ENCODE data around the gene RGCC.
"Not testable (repeated sequence)": the region's sequence is repeated elsewhere in the genome, so short reads cannot be mapped to it uniquely, and the experiment has no call there.

RGCC gene

GRCh38 chr13:41490371-41491015, 33.1 kb downstream of the RGCC start:
- DNase-seq (ENCODE audit: low read depth, low spot score): no peak

DNA sequence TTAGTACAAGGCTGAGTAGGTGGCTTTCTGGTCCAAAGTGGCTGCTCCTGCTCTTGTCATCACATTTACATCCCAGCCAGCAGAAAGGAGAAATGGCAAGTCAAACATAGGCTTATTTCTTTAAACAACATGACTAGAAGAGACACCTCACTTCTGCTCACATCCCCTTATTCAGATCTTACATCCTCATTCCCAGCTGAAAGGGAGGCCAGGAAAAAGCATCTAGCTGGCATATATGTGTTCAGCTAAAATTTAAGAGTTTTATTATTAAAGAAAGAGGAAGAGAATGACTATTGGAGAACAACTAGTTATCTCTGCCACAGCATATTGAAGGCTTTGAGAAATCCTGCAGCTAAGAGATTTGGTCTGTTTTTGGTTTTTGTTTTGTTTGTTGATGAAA, 34.1 kb downstream of the RGCC start:
- no peak for DNase-seq (ENCODE audit: low read depth, low spot score)

DNA sequence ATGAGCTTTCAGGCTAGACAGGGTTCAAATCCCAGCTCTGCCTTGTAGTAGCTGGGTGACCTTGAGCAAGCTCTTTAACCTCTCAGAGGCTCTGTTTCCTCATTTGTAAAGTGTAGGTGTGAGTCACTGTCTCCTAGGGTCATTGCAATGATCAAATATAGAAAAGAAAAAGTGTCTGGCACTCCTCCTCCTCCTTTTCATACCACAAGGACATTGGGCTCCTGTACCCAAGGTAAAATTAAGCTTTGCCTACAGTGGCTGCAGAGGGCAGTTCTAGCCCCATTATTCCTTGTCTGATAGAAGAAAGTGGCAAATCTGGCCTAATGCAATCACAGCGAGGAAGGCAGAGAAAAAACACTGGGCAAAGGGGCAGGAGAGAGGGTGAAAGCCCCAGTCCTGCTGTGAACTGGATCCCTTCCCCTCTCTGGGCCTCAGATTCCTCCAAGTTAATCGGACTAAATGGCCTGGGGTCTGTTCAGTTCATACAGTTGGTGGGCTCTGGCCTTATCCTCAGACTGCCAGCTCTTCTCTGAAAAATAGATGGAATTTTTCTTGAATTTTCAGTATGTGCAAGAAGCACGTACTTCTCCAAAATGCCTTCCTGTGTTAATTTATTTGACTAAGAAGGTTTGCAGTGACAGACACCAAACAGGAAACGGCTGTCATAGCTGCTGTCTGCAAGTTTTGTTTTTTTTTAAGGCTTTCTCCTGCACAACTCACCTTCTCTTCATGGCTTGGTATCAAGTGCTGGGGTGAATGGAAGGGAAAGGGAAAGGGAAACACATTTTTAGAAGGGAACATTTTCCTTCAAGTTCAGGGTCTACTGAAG, 35.3 kb downstream of the RGCC start:
- no peak for DNase-seq (ENCODE audit: low read depth, low spot score)

DNA sequence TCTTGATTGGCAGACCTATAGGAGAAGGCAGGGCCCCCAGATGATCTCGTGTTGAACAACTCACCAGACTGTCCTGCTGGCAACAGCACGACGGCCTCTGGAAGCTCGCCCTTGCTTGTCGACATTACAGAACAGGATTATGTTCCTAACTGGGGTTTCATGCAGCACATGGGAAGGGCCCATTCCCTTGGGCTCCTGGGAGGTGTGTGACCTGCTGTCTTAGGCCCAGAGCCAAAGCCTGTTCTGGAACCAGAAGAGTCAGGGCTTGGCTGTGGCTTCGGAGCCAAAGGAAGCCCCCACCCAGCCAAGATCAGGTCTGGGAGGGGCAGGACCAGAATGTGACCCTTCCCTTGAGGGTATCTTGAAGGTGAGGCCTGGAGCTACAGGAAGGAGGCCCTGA, 36.9 kb downstream of the RGCC start:
- DNase-seq (ENCODE audit: low read depth, low spot score): no peak

GRCh38 chr13:41495044-41495443, 37.7 kb downstream of the RGCC start:
- no peak for DNase-seq (ENCODE audit: low read depth, low spot score)

DNA sequence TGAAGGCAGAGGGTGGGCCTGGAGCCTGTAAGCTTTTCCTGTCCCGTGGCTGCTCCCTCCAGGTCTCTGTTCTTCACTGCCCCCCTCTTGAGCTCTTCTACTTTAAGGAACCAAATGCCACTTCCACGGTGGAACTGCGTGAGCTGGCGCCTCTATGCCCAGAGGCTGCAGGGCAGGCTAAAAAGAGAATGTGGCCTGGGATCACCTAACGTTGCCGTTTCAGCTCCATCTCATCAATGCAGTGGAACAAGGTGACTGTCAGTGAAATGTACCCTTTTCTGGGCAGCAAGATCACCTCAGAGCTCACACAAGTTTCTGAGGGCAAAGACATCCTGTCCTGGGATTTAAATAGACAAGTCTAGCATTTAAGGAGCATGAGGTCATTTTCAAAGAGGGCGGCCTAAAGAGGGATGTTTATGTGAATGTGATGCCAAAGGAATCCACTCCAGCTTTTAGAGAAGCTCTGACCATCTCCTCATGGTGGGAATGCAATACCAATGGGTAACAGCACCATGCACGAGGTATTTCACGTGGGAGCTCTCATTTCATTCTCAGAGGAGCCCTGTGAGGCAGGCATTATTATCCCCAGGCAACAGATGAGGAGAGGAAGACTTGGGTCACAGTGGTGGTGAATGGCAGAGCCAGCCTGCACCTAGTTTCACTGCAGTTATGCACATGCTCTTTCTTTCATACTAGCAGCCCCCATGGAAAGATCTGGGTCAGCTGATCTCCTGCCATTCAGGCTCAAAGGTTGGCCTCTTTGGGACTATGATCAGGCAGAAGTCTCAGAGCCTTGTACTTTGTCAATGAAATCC, 39.3 kb downstream of the RGCC start:
- DNase-seq (ENCODE audit: low read depth, low spot score): no peak

GRCh38 chr13:41497436-41497835, 40.1 kb downstream of the RGCC start:
- no peak for DNase-seq (ENCODE audit: low read depth, low spot score)

DNA sequence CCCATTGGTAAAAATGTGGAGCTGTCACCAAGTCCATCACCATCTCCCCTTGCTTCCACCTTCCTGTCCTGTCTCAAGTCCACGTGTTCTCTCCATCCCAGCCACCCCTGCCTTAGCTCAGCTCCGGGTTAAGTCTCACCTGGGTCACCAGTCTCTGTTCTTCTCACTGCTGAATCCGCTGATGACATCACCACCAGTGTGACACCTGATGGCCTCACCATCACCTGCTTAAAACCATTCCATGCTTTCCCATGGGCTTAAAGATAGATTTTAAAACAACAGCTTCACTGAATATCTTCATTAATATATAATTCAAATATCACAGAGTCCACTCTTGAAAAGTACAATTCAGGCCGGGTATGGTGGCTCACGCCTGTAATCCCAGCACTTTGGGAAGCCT, 42.1 kb downstream of the RGCC start:
- DNase-seq (ENCODE audit: low read depth, low spot score): no peak

GRCh38 chr13:41500511-41500910, 43.2 kb downstream of the RGCC start:
- DNase-seq (ENCODE audit: low read depth, low spot score): no peak

- no peak for DNase-seq (ENCODE audit: low read depth, low spot score)
Measured at GRCh38 chr13:41501281-41501680, 43.9 kb downstream of the RGCC start.

DNA sequence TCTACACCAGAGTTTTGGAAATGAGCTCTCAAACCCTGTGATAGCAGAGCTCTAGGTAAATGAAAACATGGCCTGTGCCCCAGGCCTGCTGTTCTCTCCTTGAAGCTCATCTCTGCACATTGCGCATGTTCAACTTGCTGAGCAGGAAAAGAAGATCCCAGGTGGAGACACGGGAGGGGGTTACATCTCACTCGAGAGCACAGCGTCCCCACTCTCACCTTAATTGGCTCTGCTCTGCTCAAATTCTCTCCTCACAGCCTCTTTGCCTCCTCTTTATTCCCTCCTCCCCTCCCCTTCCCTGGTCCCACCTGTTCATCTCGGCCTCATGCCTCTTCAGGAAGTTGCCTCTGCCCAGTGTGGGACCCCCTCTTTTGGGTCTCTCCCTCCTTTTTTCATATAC, 44.7 kb downstream of the RGCC start:
- DNase-seq (ENCODE audit: low read depth, low spot score): no peak

DNA sequence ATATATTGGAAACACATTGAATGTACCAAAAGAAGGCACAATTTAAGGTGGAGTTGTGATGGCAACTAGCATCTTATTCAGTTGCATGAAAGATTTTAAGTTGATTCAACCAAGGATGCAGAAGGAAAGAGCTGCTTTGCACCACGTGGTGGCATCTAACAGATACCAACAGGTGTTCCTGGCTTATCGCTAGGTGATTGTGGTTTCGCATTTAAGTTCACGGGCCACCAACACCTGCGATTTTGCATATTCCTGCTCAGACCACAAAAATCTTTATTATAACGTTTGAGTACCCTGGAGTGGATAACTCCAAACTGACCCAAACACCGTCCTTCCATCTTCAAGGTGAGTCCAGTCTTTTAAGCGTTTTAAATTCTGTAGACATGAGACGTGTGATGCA, 45.3 kb downstream of the RGCC start:
- DNase-seq (ENCODE audit: low read depth, low spot score): no peak

DNA sequence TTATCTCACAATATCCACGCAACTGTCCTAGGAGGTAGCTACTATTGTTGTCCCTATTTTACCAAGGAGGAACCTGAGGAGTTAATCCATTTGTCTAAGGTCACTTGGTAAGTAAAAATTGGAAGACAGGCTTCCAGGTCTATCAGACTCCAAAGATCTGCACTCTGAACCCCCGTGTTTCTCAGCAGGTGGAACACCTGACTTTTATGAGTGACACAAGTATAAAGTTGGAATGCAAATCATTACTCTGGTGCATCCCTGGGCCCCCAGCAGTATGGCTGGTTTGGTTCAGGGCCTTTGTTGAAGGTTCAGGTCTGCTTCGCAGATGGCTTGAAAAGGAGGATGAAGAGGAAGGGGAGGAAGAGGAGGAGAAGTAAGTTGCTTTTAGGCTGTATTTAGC, 46.0 kb downstream of the RGCC start:
- no peak for DNase-seq (ENCODE audit: low read depth, low spot score)

DNA sequence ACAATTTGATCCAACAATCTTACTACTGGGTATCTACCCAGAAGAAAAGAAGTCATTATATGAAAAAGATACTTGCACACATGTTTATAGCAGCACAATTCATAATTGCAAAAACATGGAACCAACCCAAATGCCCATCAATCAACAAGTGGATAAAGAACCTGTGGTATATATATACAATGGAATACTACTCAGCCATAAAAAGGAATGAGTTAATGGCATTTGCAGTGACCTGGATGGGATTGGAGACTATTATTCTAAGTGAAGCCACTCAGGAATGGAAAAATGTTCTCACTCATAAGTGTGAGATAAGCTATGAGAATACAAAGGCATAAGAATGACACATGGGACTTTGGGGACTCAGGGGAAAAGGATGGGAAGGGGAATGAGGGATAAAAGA, 47.3 kb downstream of the RGCC start:
- not testable (repeated sequence) for DNase-seq (ENCODE audit: low read depth, low spot score)

DNA sequence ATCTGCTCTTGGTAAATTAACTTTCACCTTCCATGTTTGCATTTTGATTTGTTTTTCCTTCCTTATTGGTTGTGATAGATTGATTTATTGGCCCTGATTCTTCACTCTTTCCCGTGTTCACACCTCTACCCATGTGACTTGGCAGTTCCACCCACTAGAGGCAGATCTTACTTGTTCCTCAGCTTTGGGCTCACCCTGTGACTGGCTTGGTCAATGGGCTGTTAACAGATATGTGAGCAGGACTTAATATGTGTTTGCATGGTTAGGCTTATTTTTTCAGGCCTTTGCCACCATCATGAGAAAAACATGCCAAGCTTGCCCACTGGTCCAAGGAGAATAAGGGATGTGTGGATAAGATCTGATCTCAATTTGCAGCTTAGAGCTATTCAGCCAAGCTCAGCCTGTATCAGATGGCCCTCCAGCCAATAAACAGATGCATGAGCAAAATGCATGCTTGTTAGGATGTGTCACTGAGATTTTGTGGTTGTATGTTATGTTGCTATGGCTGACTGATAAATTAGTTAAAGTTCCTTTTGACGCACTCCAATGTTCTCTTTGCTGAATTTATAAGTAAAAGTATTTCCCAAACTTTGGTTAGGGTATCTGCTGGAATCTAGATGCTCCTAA, 48.0 kb downstream of the RGCC start:
- no peak for DNase-seq (ENCODE audit: low read depth, low spot score)

- DNase-seq (ENCODE audit: low read depth, low spot score): no peak
Measured at GRCh38 chr13:41506312-41506711, 49.0 kb downstream of the RGCC start.

DNA sequence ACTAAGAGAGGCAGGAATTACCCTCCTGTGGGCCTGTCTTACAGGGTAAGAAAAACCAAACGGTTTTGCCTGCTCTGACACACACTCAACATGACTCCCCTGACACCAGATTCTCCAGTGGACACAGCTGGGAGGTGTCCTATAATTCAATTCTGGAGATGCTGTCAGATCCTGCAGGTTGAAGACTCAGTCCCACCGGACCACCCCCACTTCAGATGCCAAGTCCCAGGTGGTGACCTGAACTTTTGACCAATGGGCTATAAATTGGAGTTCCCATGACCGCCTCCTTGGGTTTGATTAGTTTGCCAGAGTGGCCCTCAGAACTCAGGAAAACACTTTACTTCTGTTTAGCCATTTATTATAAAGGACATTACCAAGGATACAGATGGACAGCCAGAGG, 52.6 kb downstream of the RGCC start:
- DNase-seq (ENCODE audit: low read depth, low spot score): no peak

- no peak for DNase-seq (ENCODE audit: low read depth, low spot score)
Measured at GRCh38 chr13:41511827-41512226, 54.5 kb downstream of the RGCC start.

- no peak for DNase-seq (ENCODE audit: low read depth, low spot score)
Measured at GRCh38 chr13:41512441-41512840, 55.1 kb downstream of the RGCC start.

GRCh38 chr13:41513600-41513999, 56.2 kb downstream of the RGCC start:
- no peak for DNase-seq (ENCODE audit: low read depth, low spot score)

- no peak for DNase-seq (ENCODE audit: low read depth, low spot score)
Measured at GRCh38 chr13:41514853-41515395, 57.6 kb downstream of the RGCC start.
